GM23248 (cell line): Measurements from ENCODE around the gene SLC13A5. TPM values are rescaled to one million over a fixed set of nuclear protein-coding genes. Genes with fewer than 3 reads are reported as not detected.
A peak's percentile ranks its signal among the peaks of the same experiment; 100 is the strongest.

Source experiments
- DNase-seq: peaks from one replicate; pipeline ENCODE4 v3.0.0-alpha.2; 2015
- H2AFZ ChIP-seq: fragments of 200-600 bp; sonication (generic); 2 replicates; pipeline ENCODE4 v1.6.1; 2016; ENCODE audit warnings: antibody characterized with exemption
- H3F3A ChIP-seq: fragments of 200-600 bp; sonication (generic); 2 replicates; pipeline ENCODE4 v1.6.1; 2016; ENCODE audit warnings: mild to moderate bottlenecking, antibody characterized with exemption, mixed run types; ENCODE audit not compliant: insufficient read depth
- H3K27ac ChIP-seq: fragments of 200-600 bp; sonication (generic); 2 replicates; pipeline ENCODE4 v1.5.1; 2016; ENCODE audit warnings: mild to moderate bottlenecking
- H3K27me3 ChIP-seq: fragments of 200-600 bp; sonication (generic); replicated peaks from 2 replicates; pipeline ENCODE4 v1.6.1; 2016; ENCODE audit warnings: mild to moderate bottlenecking; ENCODE audit not compliant: insufficient read depth
- H3K36me3 ChIP-seq: fragments of 200-600 bp; sonication (generic); 2 replicates; pipeline ENCODE4 v1.6.1; 2016; ENCODE audit warnings: low read depth, mild to moderate bottlenecking
- H3K4me1 ChIP-seq: fragments of 200-600 bp; sonication (generic); 2 replicates; pipeline ENCODE4 v1.6.1; 2016; ENCODE audit warnings: mild to moderate bottlenecking; ENCODE audit not compliant: insufficient read depth
- H3K4me2 ChIP-seq: fragments of 200-600 bp; sonication (generic); one replicate; pipeline ENCODE4 v1.6.1; 2016; ENCODE audit warnings: mild to moderate bottlenecking; ENCODE audit not compliant: unreplicated experiment
- H3K4me3 ChIP-seq: fragments of 200-600 bp; sonication (generic); 2 replicates; pipeline ENCODE4 v1.5.1; 2016; ENCODE audit warnings: mild to moderate bottlenecking
- H3K79me2 ChIP-seq: fragments of 200-600 bp; sonication (generic); 2 replicates; pipeline ENCODE4 v1.6.1; 2016; ENCODE audit warnings: mild to moderate bottlenecking; ENCODE audit not compliant: insufficient read depth
- H3K9ac ChIP-seq: fragments of 200-600 bp; sonication (generic); 2 replicates; pipeline ENCODE4 v1.6.1; 2016; ENCODE audit warnings: mild to moderate bottlenecking
- H3K9me2 ChIP-seq: fragments of 200-600 bp; sonication (generic); 2 replicates; pipeline ENCODE4 v1.6.1; 2016; ENCODE audit warnings: mixed run types, mild to moderate bottlenecking, moderate library complexity; ENCODE audit not compliant: insufficient read depth
- H3K9me3 ChIP-seq: fragments of 200-600 bp; sonication (generic); one replicate; pipeline ENCODE4 v1.6.1; 2017; ENCODE audit warnings: low read depth
- H4K20me1 ChIP-seq: fragments of 200-600 bp; sonication (generic); 2 replicates; pipeline ENCODE4 v1.6.0; 2016; ENCODE audit not compliant: insufficient read depth
- EZH2 ChIP-seq: fragments of 200-600 bp; sonication (generic); IDR thresholded peaks from 2 replicates; pipeline ENCODE4 v1.6.1; 2018; ENCODE audit warnings: antibody characterized with exemption, mild to moderate bottlenecking; ENCODE audit not compliant: insufficient read depth, poor library complexity, severe bottlenecking
- EZH2phosphoT487 ChIP-seq: fragments of 200-600 bp; sonication (generic); IDR thresholded peaks from 2 replicates; pipeline ENCODE4 v1.6.1; 2018; ENCODE audit warnings: antibody characterized with exemption, moderate library complexity, mild to moderate bottlenecking, low read depth; ENCODE audit not compliant: insufficient read depth
- WGBS, 2 experiments: methylation state at CpG; one replicate each; pipeline ENCODE4 v1.1.6; 2015 to 2017; ENCODE audit warnings: low lambda C conversion rate in 2 of 2, low coverage in 1 of 2; ENCODE audit errors: missing lambda C conversion rate in 2 of 2; 5-methylcytosine and 5-hydroxymethylcytosine counted together
- in situ Hi-C: fragments of 300-500 bp; cut with MboI; formaldehyde crosslinking; loops from 2 replicates; pipeline ENCODE4 v1.15.0; 2020
- polyA plus RNA-seq: library from polyadenylated mRNA; unstranded; fragments of >200 nt; fragmentation: Nextera tagmentation; extraction: Ambion mirVana; gene quantifications from 2 replicates; pipeline ENCODE4 v1.2.1, GENCODE V29; 2016
- total RNA-seq: library from RNA; depleted of rRNA; stranded (reverse); fragments of >200 nt; shearing (Covaris generic); gene quantifications from 2 replicates; pipeline ENCODE4 v1.2.3, GENCODE V29; 2014

The SLC13A5 gene
- total and polyA plus RNA-seq, 2 experiments from 2014 or later: not detected

DNA sequence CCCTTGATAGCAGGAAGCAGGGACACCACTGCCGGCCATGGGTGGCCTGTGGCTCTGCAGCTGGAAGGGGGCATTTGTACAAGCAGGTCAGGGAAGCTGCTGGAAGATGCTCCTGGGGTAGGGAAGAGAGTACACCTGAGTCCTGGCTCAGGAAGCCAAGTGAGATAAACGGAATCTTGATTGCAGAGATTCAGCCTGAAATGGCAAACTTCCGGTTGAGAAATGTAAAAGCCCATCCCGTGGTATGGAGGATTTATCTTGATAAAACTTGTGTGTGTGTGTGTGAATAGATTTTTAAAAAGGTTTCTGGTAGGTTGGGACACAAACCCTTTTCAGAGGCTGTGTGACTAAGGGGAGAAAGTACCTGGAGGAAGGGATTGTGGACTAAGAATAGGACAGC, 32.0 kb downstream of the SLC13A5 start:
- no peak for TF ChIP-seq EZH2phosphoT487
- no peak for TF ChIP-seq EZH2
- Histone ChIP-seq H3K27me3 (peaks cover 36% of the 10 kb centered on the region; the same call in 1 of the 2 replicates), H3K4me1 (no peaks in the 10 kb centered on the region), H3K9me2 (no peaks in the 10 kb centered on the region), H4K20me1 (no peaks in the 10 kb centered on the region), H2AFZ (no peak overlapping the region), H3K4me2 (no peak overlapping the region), H3F3A (no peaks in the 10 kb centered on the region), H3K79me2 (no peaks in the 10 kb centered on the region), H3K9me3 (no peaks in the 10 kb centered on the region), H3K4me3 (no peak overlapping the region), H3K9ac (no peak overlapping the region), H3K27ac (no peak overlapping the region), H3K36me3 (no peaks in the 10 kb centered on the region)
- no peak for DNase-seq
- in situ Hi-C loops: no loop called here
- WGBS, 2 experiments: 58 to 64% methylated on average over 4 of the region's 4 CpGs

DNA sequence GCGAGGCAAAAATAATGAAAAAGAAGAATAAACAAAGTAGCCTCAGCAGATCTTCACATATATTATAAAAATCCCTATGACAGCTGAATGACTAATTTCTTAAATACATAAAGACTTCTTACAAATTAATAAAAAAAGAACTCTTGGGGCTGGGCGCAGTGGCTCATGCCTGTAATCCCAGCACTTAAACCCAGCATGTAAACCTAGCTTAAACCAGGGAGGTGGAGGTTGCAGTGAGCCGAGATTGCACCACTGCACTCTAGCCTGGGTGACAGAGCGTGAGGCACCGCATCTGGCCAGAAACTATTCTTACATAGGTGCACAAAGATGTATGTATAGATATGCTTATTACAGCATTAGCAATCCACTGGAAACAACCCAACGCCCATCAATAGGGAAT, 33.9 kb downstream of the SLC13A5 start:
- 48% methylated on average over 6 of the region's 6 CpGs for WGBS, 2 experiments
- Histone ChIP-seq H3K27me3 (peaks cover 25% of the 10 kb centered on the region; the same call in 1 of the 2 replicates), H3K27ac (no peak overlapping the region), H3K36me3 (no peaks in the 10 kb centered on the region), H2AFZ (no peak overlapping the region), H3K4me2 (no peak overlapping the region), H3K79me2 (no peaks in the 10 kb centered on the region), H3K4me3 (no peak overlapping the region), H3K4me1 (no peaks in the 10 kb centered on the region), H3K9me3 (no peaks in the 10 kb centered on the region), H3K9me2 (no peaks in the 10 kb centered on the region), H3K9ac (no peak overlapping the region), H4K20me1 (no peaks in the 10 kb centered on the region), H3F3A (no peaks in the 10 kb centered on the region)
- no peak for DNase-seq
- no peak for TF ChIP-seq EZH2
- TF ChIP-seq EZH2phosphoT487: no peak
- in situ Hi-C loops: no loop called here

- in situ Hi-C loops: no loop called here
- no peak overlapping the region for H2AFZ ChIP-seq
Observed at GRCh38 chr17:6677946-6678345, 35.2 kb downstream of the SLC13A5 start.

GRCh38 chr17:6677158-6677831, 35.9 kb downstream of the SLC13A5 start:
- Histone ChIP-seq H3K9me3 (no peaks in the 10 kb centered on the region), H3K27me3 (peaks cover 25% of the 10 kb centered on the region; the same call in 1 of the 2 replicates), H3K4me3 (no peak overlapping the region), H3K9ac (no peak overlapping the region), H4K20me1 (no peaks in the 10 kb centered on the region), H3K36me3 (no peaks in the 10 kb centered on the region), H3K4me2 (no peak overlapping the region), H2AFZ (no peak overlapping the region), H3K4me1 (no peaks in the 10 kb centered on the region), H3K9me2 (no peaks in the 10 kb centered on the region), H3F3A (no peaks in the 10 kb centered on the region), H3K79me2 (no peaks in the 10 kb centered on the region), H3K27ac (no peak overlapping the region)
- no peak for TF ChIP-seq EZH2
- TF ChIP-seq EZH2phosphoT487: no peak
- in situ Hi-C loops: no loop called here
- WGBS, 2 experiments: 35 to 42% methylated on average over 16 of the region's 16 CpGs
- peak; percentile 71 for DNase-seq

More at GRCh38 chr17:6677946-6678345, 35.2 kb downstream of the SLC13A5 start:
- no peak overlapping the region for H3K27ac ChIP-seq
- H3K79me2 ChIP-seq: no peaks in the 10 kb centered on the region
- H3K9me3 ChIP-seq: no peaks in the 10 kb centered on the region
- WGBS, 2 experiments: 46 to 53% methylated on average over 7 of the region's 7 CpGs
- peaks cover 25% of the 10 kb centered on the region; the same call in 1 of the 2 replicates for H3K27me3 ChIP-seq
- no peaks in the 10 kb centered on the region for H3K4me1 ChIP-seq
- TF ChIP-seq EZH2: no peak
- TF ChIP-seq EZH2phosphoT487: no peak
- H3K4me2 ChIP-seq: no peak overlapping the region
- H3K36me3 ChIP-seq: no peaks in the 10 kb centered on the region
- no peak for DNase-seq
- no peak overlapping the region for H3K4me3 ChIP-seq
- no peaks in the 10 kb centered on the region for H3K9me2 ChIP-seq
- no peak overlapping the region for H3K9ac ChIP-seq
- H3F3A ChIP-seq: no peaks in the 10 kb centered on the region
- no peaks in the 10 kb centered on the region for H4K20me1 ChIP-seq

DNA sequence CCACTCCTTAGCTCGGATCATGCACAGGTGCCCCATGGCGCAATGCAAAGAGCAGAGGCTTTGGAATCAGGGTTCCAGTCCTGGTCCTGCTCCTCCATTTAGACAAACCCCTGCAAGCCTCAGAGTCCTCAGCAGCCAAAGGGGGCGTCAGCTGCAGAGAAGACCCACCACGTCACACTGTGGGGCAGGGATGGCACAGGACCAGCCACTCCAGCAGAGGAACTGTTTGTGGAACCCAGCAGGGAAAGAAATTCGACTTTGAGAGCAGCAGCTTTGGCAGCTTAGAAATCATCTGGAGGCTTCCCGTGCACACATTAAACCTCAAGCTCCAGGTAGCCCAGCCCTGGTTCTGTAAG, 36.4 kb downstream of the SLC13A5 start:
- Histone ChIP-seq H3K36me3 (no peaks in the 10 kb centered on the region), H3K9me2 (no peaks in the 10 kb centered on the region), H3K9ac (no peak overlapping the region), H3K4me2 (no peak overlapping the region), H2AFZ (no peak overlapping the region), H3K27me3 (peaks cover 25% of the 10 kb centered on the region; the same call in 1 of the 2 replicates), H3K4me1 (no peaks in the 10 kb centered on the region), H3K9me3 (no peaks in the 10 kb centered on the region), H3K4me3 (no peak overlapping the region), H4K20me1 (no peaks in the 10 kb centered on the region), H3K27ac (no peak overlapping the region), H3K79me2 (no peaks in the 10 kb centered on the region), H3F3A (no peaks in the 10 kb centered on the region)
- no peak for DNase-seq
- WGBS, 2 experiments: 45 to 51% methylated on average over 6 of the region's 6 CpGs
- in situ Hi-C loops: no loop called here
- no peak for TF ChIP-seq EZH2
- no peak for TF ChIP-seq EZH2phosphoT487
